NCI-H187 treated with DMSO at 0.1 percent for 48 hours (cell line): Measurements from ENCODE around the gene SCFD2.
"Not testable (repeated sequence)": the region's sequence is repeated elsewhere in the genome, so short reads cannot be mapped to it uniquely, and the experiment has no call there.

ENCODE experiments used
- DNase-seq: peaks from one replicate; lab custom pipeline; 2025; lab: John Stamatoyannopoulos, UW

The SCFD2 gene

GRCh38 chr4:53237811-53238210, 128.1 kb downstream of the SCFD2 start:
- not testable (repeated sequence) for DNase-seq

- DNase-seq: not testable (repeated sequence)
These were observed 129.2 kb downstream of the SCFD2 start for GRCh38 chr4:53236624-53237023.

- no peak for DNase-seq
These were observed 130.3 kb downstream of the SCFD2 start for GRCh38 chr4:53235547-53235946.

- DNase-seq: no peak
These were observed 131.2 kb downstream of the SCFD2 start for GRCh38 chr4:53234669-53235068.

- DNase-seq: no peak
These were observed 131.8 kb downstream of the SCFD2 start for GRCh38 chr4:53234111-53234510.

- no peak for DNase-seq
These were observed 132.6 kb downstream of the SCFD2 start for GRCh38 chr4:53233114-53233795.

GRCh38 chr4:53232371-53232770, 133.5 kb downstream of the SCFD2 start:
- DNase-seq: no peak

- DNase-seq: no peak
These were observed 137.8 kb downstream of the SCFD2 start for GRCh38 chr4:53228036-53228435.

GRCh38 chr4:53227451-53227850, 138.4 kb downstream of the SCFD2 start:
- DNase-seq: no peak

GRCh38 chr4:53221832-53222480, 143.9 kb downstream of the SCFD2 start:
- DNase-seq: no peak

- not testable (repeated sequence) for DNase-seq
These were observed 146.7 kb downstream of the SCFD2 start for GRCh38 chr4:53219148-53219547.

- DNase-seq: no peak
These were observed 157.1 kb downstream of the SCFD2 start for GRCh38 chr4:53208753-53209152.

GRCh38 chr4:53205970-53206369, 159.9 kb downstream of the SCFD2 start:
- DNase-seq: no peak

- no peak for DNase-seq
These were observed 166.5 kb downstream of the SCFD2 start for GRCh38 chr4:53199356-53199755.

GRCh38 chr4:53197772-53198142, 168.1 kb downstream of the SCFD2 start:
- no peak for DNase-seq

- no peak for DNase-seq
These were observed 168.7 kb downstream of the SCFD2 start for GRCh38 chr4:53196882-53197771.

GRCh38 chr4:53195815-53196661, 169.8 kb downstream of the SCFD2 start:
- no peak for DNase-seq

- no peak for DNase-seq
These were observed 171.1 kb downstream of the SCFD2 start for GRCh38 chr4:53194727-53195126.

- DNase-seq: no peak
These were observed 172.8 kb downstream of the SCFD2 start for GRCh38 chr4:53193111-53193510.

GRCh38 chr4:53192496-53192895, 173.4 kb downstream of the SCFD2 start:
- DNase-seq: no peak

- no peak for DNase-seq
These were observed 173.9 kb downstream of the SCFD2 start for GRCh38 chr4:53191997-53192396.

- DNase-seq: no peak
These were observed 176.8 kb downstream of the SCFD2 start for GRCh38 chr4:53189011-53189410.
